Calu3 (cell line): ENCODE results near the gene SDHAF1. TPM values are rescaled to one million over a fixed set of nuclear protein-coding genes. Genes with fewer than 3 reads are reported as not detected.

Experiments used
- BruUV-seq: library from RNA; stranded (reverse); fragments of 400-500 nt; replicated peaks from 2 replicates; lab custom pipeline; 2021; lab: Mats Ljungman, UMichigan
- CTCF ChIA-PET: fragments of 300-600 bp; sonication (Branson Sonifier 250); formaldehyde crosslinking; loops from one replicate; lab custom pipeline; 2022; ENCODE audit warnings: antibody characterized with exemption; lab: Charles Lee
- DNase-seq: peaks from one replicate; pipeline ENCODE4 v3.0.0; 2022
- H3K27ac Mint-ChIP-seq: one replicate; pipeline ENCODE4 v1.8.0; 2022; ENCODE audit warnings: mixed read lengths; ENCODE audit not compliant: unreplicated experiment
- H3K27me3 Mint-ChIP-seq: one replicate; pipeline ENCODE4 v1.8.0; 2022; ENCODE audit warnings: mixed read lengths; ENCODE audit not compliant: unreplicated experiment
- H3K36me3 Mint-ChIP-seq: one replicate; pipeline ENCODE4 v1.8.0; 2022; ENCODE audit warnings: mild to moderate bottlenecking, moderate library complexity, mixed read lengths; ENCODE audit not compliant: insufficient read depth, unreplicated experiment
- H3K4me1 Mint-ChIP-seq: one replicate; pipeline ENCODE4 v1.8.0; 2022; ENCODE audit warnings: mild to moderate bottlenecking, low read depth, mixed read lengths; ENCODE audit not compliant: unreplicated experiment
- H3K4me3 Mint-ChIP-seq: one replicate; pipeline ENCODE4 v1.8.0; 2022; ENCODE audit warnings: mild to moderate bottlenecking, low read depth, moderate library complexity, mixed read lengths; ENCODE audit not compliant: unreplicated experiment
- H3K9me3 Mint-ChIP-seq: one replicate; pipeline ENCODE4 v1.8.0; 2022; ENCODE audit warnings: low read depth, mixed read lengths; ENCODE audit not compliant: unreplicated experiment
- CTCF ChIP-seq: fragments of 200-600 bp; IDR thresholded peaks from one replicate; pipeline ENCODE4 v1.8.0; 2022; ENCODE audit warnings: antibody characterized with exemption; ENCODE audit not compliant: unreplicated experiment
- intact Hi-C: fragments of 100-400 bp; cut with micrococcal nuclease; formaldehyde crosslinking; loops from one replicate; pipeline ENCODE4 v1.10.0; 2022; ENCODE audit not compliant: unreplicated experiment
- total RNA-seq: library from RNA; stranded (reverse); gene quantifications from 2 replicates; pipeline ENCODE4 v1.2.3, GENCODE V29; 2022

SDHAF1 gene
- total RNA-seq, 1 experiment from 2014 or later: 16.9 TPM

GRCh38 chr19:35963514-35963913 is 31.5 kb upstream of the SDHAF1 start:
- CTCF ChIA-PET: no interaction called here
- DNase-seq: peak; percentile 59
- no peak overlapping the region for H3K4me3 Mint-ChIP-seq
- H3K9me3 Mint-ChIP-seq: no peaks in the 10 kb centered on the region
- intact Hi-C loops: no loop called here
- no peaks in the 10 kb centered on the region for H3K4me1 Mint-ChIP-seq
- H3K36me3 Mint-ChIP-seq: no peaks in the 10 kb centered on the region
- H3K27ac Mint-ChIP-seq: no peak overlapping the region
- no peak for TF ChIP-seq CTCF
- no TSS peak for BruUV-seq
- H3K27me3 Mint-ChIP-seq: peaks cover 58% of the 10 kb centered on the region

- intact Hi-C loops: no loop called here
- Mint-ChIP-seq H3K4me3 (no peak overlapping the region), H3K4me1 (peaks cover 8% of the 10 kb centered on the region), H3K27ac (no peak overlapping the region), H3K9me3 (no peaks in the 10 kb centered on the region), H3K36me3 (no peaks in the 10 kb centered on the region), H3K27me3 (peaks cover 58% of the 10 kb centered on the region)
- CTCF ChIA-PET: interaction anchor here (0.6 to 1.2 kb wide), 3 partner anchors 11 to 432 kb away, joined by 3 to 5 read pairs (median 4); no protein-coding TSS in a partner anchor
- no peak for TF ChIP-seq CTCF
- no peak for DNase-seq
- BruUV-seq: no TSS peak
Observed at GRCh38 chr19:35966771-35967170, 28.2 kb upstream of the SDHAF1 start.

- BruUV-seq: no TSS peak
- DNase-seq: no peak
- Mint-ChIP-seq H3K4me1 (peaks cover 8% of the 10 kb centered on the region), H3K36me3 (no peaks in the 10 kb centered on the region), H3K4me3 (no peak overlapping the region), H3K27ac (no peak overlapping the region), H3K9me3 (no peaks in the 10 kb centered on the region), H3K27me3 (peaks cover 79% of the 10 kb centered on the region)
- intact Hi-C loops: no loop called here
- CTCF ChIA-PET: no interaction called here
- TF ChIP-seq CTCF: no peak
Observed at GRCh38 chr19:35973487-35973886, 21.5 kb upstream of the SDHAF1 start.

- CTCF ChIA-PET: interaction anchor here (0.6 kb wide), 1 partner anchor 378 kb away, joined by 8 read pairs; no protein-coding TSS in a partner anchor
- Mint-ChIP-seq H3K9me3 (no peaks in the 10 kb centered on the region), H3K27ac (no peak overlapping the region), H3K4me3 (no peak overlapping the region), H3K36me3 (no peaks in the 10 kb centered on the region), H3K27me3 (peaks cover 74% of the 10 kb centered on the region), H3K4me1 (no peaks in the 10 kb centered on the region)
- DNase-seq: peak; percentile 25
- no peak for TF ChIP-seq CTCF
- no TSS peak for BruUV-seq
- intact Hi-C loops: no loop called here
Observed at GRCh38 chr19:35975608-35976214, 19.3 kb upstream of the SDHAF1 start.
